T-helper 1 cell treated with Interleukin-12 subunit alpha and Interleukin-12 subunit beta and Interleukin-4 antibody, amounts not matched to agents 30 ng/mL and 1 ng/mL, for 36 hours (primary cell): Measurements from ENCODE around the gene DSG2. TPM values are rescaled to one million over a fixed set of nuclear protein-coding genes. Genes with fewer than 3 reads are reported as not detected.
"Not testable (repeated sequence)": the region's sequence is repeated elsewhere in the genome, so short reads cannot be mapped to it uniquely, and the experiment has no call there.

Source experiments
- intact Hi-C: fragments of 100-400 bp; cut with micrococcal nuclease; formaldehyde crosslinking; loops from one replicate; pipeline ENCODE4 v1.15.1; 2024
- total RNA-seq: library from RNA; stranded (reverse); gene quantifications from 2 replicates; pipeline ENCODE4 v1.2.3, GENCODE V29; 2022

The DSG2 gene
- total RNA-seq: 0.12 and 0.20 TPM in 2 replicates

GRCh38 chr18:31497836-31498573 is at the start of gene DSG2:
TSS of gene DSG2 (plus strand) at chr18:31498177. CDS start at chr18:31498252, 75 bp downstream.
- intact Hi-C loops: no loop called here

GRCh38 chr18:31450409-31450808 is 47.6 kb upstream of the DSG2 start:
- intact Hi-C loops: no loop called here

GRCh38 chr18:31451625-31452024 is 46.4 kb upstream of the DSG2 start:
- intact Hi-C loops: no loop called here

GRCh38 chr18:31454066-31454708 is 43.8 kb upstream of the DSG2 start:
- intact Hi-C loops: no loop called here

GRCh38 chr18:31469629-31470028 is 28.3 kb upstream of the DSG2 start:
- intact Hi-C loops: no loop called here

GRCh38 chr18:31478688-31479087 is 19.3 kb upstream of the DSG2 start:
- intact Hi-C loops: no loop called here

- intact Hi-C loops: no loop called here
These were observed 15.9 kb upstream of the DSG2 start for GRCh38 chr18:31482051-31482450.

GRCh38 chr18:31483396-31483795 is 14.6 kb upstream of the DSG2 start:
- intact Hi-C loops: no loop called here

GRCh38 chr18:31484461-31484860 is 13.5 kb upstream of the DSG2 start:
- intact Hi-C loops: no loop called here

GRCh38 chr18:31486165-31486564 is 11.8 kb upstream of the DSG2 start:
- intact Hi-C loops: no loop called here

- intact Hi-C loops: no loop called here
These were observed 10.5 kb upstream of the DSG2 start for GRCh38 chr18:31487246-31488015.

- intact Hi-C loops: no loop called here
These were observed 8.7 kb upstream of the DSG2 start for GRCh38 chr18:31489311-31489710.

- intact Hi-C loops: no loop called here
These were observed 7.6 kb upstream of the DSG2 start for GRCh38 chr18:31490387-31490786.

GRCh38 chr18:31490833-31491232 is 7.1 kb upstream of the DSG2 start:
- intact Hi-C loops: no loop called here

GRCh38 chr18:31491586-31491985 is 6.4 kb upstream of the DSG2 start:
- intact Hi-C loops: no loop called here

GRCh38 chr18:31492671-31493070 is 5.3 kb upstream of the DSG2 start:
- intact Hi-C loops: no loop called here

- intact Hi-C loops: no loop called here
These were observed 4.8 kb upstream of the DSG2 start for GRCh38 chr18:31493171-31493570.

- intact Hi-C loops: no loop called here
These were observed 4.0 kb upstream of the DSG2 start for GRCh38 chr18:31493941-31494340.

GRCh38 chr18:31494705-31495244 is 3.2 kb upstream of the DSG2 start:
- intact Hi-C loops: not testable (repeated sequence)

GRCh38 chr18:31497404-31497835 is 557 bp upstream of the DSG2 start:
- intact Hi-C loops: no loop called here

- intact Hi-C loops: no loop called here
These were observed 872 bp downstream of the DSG2 start for GRCh38 chr18:31498574-31499524.
